GM18498 (cell line): ENCODE data around the gene CTRL.

ENCODE experiments used
- ATAC-seq: cut with Tn5 transposase; IDR thresholded peaks from one replicate; pipeline ENCODE4 v1.9.1; 2021; ENCODE audit warnings: mild to moderate bottlenecking, moderate library complexity; ENCODE audit not compliant: unreplicated experiment

Gene CTRL

GRCh38 chr16:67897231-67897630 is 34.4 kb downstream of the CTRL start:
- no peak for ATAC-seq

GRCh38 chr16:67893743-67894399 is 37.8 kb downstream of the CTRL start:
- no peak for ATAC-seq

- ATAC-seq, result peak; percentile 92
These were observed 38.5 kb downstream of the CTRL start, which contains the start of gene PSKH1 for GRCh38 chr16:67892899-67893742. Gene PSKH1 (plus strand): TSS chr16:67893254. CDS start chr16:67908750, 15,496 bp downstream.

- no peak for ATAC-seq
These were observed 39.3 kb downstream of the CTRL start for GRCh38 chr16:67892375-67892774.

GRCh38 chr16:67888331-67888730 is 43.3 kb downstream of the CTRL start:
- no peak for ATAC-seq

- no peak for ATAC-seq
These were observed 45.3 kb downstream of the CTRL start for GRCh38 chr16:67886387-67886786.

- no peak for ATAC-seq
These were observed 45.7 kb downstream of the CTRL start for GRCh38 chr16:67885976-67886375.

GRCh38 chr16:67885545-67885944 is 46.1 kb downstream of the CTRL start:
- no peak for ATAC-seq

- ATAC-seq, result no peak
These were observed 47.0 kb downstream of the CTRL start, which contains the start of gene NRN1L for GRCh38 chr16:67884684-67885083. Gene NRN1L (plus strand): TSS chr16:67884885. CDS start chr16:67884904, 19 bp downstream.

GRCh38 chr16:67883872-67884261 is 47.8 kb downstream of the CTRL start:
- no peak for ATAC-seq

- ATAC-seq, result no peak
These were observed 48.4 kb downstream of the CTRL start for GRCh38 chr16:67883146-67883871.

- ATAC-seq, result no peak
These were observed 49.1 kb downstream of the CTRL start for GRCh38 chr16:67882374-67883145.

GRCh38 chr16:67881621-67882161 is 50.0 kb downstream of the CTRL start:
- no peak for ATAC-seq

GRCh38 chr16:67880584-67880983 is 51.1 kb downstream of the CTRL start:
- no peak for ATAC-seq

- ATAC-seq, result no peak
These were observed 51.7 kb downstream of the CTRL start for GRCh38 chr16:67879936-67880335.
